ENCODE results near the gene PRPF19.

- TF ChIP-seq YY1 (IDR thresholded peaks at IDR 0.05; ENCODE audit: insufficient read depth, insufficient read length) = no peak
- TF ChIP-seq ZNF274 (IDR thresholded peaks at IDR 0.05; ENCODE audit: low read depth, low read length) = no peak
Measured at GRCh38 chr11:60890696-60891095, 15.7 kb downstream of the PRPF19 start.

Data from NT2/D1 (cell line).